Ovary (tissue), 3 donors: Measurements from ENCODE around the gene CABLES1.

Source experiments
- CTCF ChIP-seq, 3 donors: fragments of 450-650 bp in 2 of 3; fragments of 200-600 bp in 1 of 3; IDR thresholded peaks; one replicate each; pipeline versions ENCODE4 v1.5.1 to v1.8.0; 2016 to 2022; ENCODE audit warnings: antibody characterized with exemption in 3 of 3, mild to moderate bottlenecking in 1 of 3
- POLR2A ChIP-seq: fragments of 450-650 bp; IDR thresholded peaks from one replicate; pipeline ENCODE4 v1.6.1; 2017; ENCODE audit warnings: antibody characterized with exemption, mild to moderate bottlenecking, moderate library complexity
- donor health status: DM: no; HTN: no; CAD: no.

- TF ChIP-seq CTCF (IDR thresholded peaks at IDR 0.05) (no peak), POLR2A (no peak)
These were observed 42.3 kb downstream of the CABLES1 start for GRCh38 chr18:23177433-23178072.
